T-helper 1 cell treated with Interleukin-12 subunit alpha and Interleukin-12 subunit beta and Interleukin-4 antibody, amounts not matched to agents 30 μg/mL and 1 μg/mL, for 36 hours (primary cell): ENCODE results near the gene CEACAM5.

Source experiments
- H3K27ac Mint-ChIP-seq: one replicate; pipeline ENCODE4 v1.8.0; 2021; ENCODE audit warnings: mild to moderate bottlenecking, mixed read lengths
- H3K27me3 Mint-ChIP-seq: one replicate; pipeline ENCODE4 v1.8.0; 2021; ENCODE audit warnings: low read depth, mixed read lengths
- H3K36me3 Mint-ChIP-seq: one replicate; pipeline ENCODE4 v1.8.0; 2021; ENCODE audit warnings: low read depth, mixed read lengths
- H3K4me1 Mint-ChIP-seq: one replicate; pipeline ENCODE4 v1.8.0; 2021; ENCODE audit warnings: low read depth, mixed read lengths
- H3K4me3 Mint-ChIP-seq: one replicate; pipeline ENCODE4 v1.8.0; 2021; ENCODE audit warnings: mild to moderate bottlenecking, moderate library complexity, mixed read lengths
- H3K9me3 Mint-ChIP-seq: one replicate; pipeline ENCODE4 v1.8.0; 2021; ENCODE audit warnings: mixed read lengths

Gene CEACAM5

DNA sequence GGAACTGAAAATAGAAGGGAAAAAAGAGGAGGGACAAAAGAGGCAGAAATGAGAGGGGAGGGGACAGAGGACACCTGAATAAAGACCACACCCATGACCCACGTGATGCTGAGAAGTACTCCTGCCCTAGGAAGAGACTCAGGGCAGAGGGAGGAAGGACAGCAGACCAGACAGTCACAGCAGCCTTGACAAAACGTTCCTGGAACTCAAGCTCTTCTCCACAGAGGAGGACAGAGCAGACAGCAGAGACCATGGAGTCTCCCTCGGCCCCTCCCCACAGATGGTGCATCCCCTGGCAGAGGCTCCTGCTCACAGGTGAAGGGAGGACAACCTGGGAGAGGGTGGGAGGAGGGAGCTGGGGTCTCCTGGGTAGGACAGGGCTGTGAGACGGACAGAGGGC, at the start of gene CEACAM5:
Gene CEACAM5, plus strand, starts transcription at position 146 of the 400 bp plus-strand sequence. Its CDS starts 106 bp downstream, at position 252.
- Mint-ChIP-seq H3K9me3 (no peaks in the 10 kb centered on the region), H3K27me3 (peaks cover 33% of the 10 kb centered on the region), H3K4me3 (no peak within 1 kb of the TSS), H3K36me3 (no peaks in the 10 kb centered on the region), H3K27ac (no peak within 1 kb of the TSS), H3K4me1 (peaks cover 3% of the 10 kb centered on the region)

- Mint-ChIP-seq H3K4me3 (no peak overlapping the region), H3K27ac (no peak overlapping the region), H3K9me3 (peaks cover 25% of the 10 kb centered on the region), H3K4me1 (no peaks in the 10 kb centered on the region), H3K27me3 (peaks cover 13% of the 10 kb centered on the region), H3K36me3 (no peaks in the 10 kb centered on the region)
Measured at GRCh38 chr19:41666075-41666474, 42.4 kb upstream of the CEACAM5 start.

DNA sequence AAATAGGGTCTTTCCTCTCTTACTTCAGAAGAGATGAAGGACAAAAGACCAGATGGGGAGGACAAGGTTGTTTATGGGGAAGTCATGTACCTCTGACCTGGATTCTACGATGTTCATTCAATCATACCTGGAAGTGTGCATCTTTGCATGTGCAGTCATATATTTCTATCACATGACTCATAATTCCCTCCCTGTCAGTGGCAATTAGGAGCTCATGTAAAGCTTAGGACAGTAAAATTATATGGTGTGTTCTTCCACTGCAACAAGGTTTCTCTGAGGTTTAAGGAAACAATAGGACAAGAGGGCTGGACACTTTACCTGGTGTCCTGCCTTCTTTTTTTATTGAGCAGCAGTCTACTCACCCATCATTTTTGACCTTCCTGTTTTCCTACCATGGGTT, 40.1 kb upstream of the CEACAM5 start:
- H3K9me3 Mint-ChIP-seq = peaks cover 25% of the 10 kb centered on the region

GRCh38 chr19:41670755-41671154, 37.7 kb upstream of the CEACAM5 start:
- peaks cover 25% of the 10 kb centered on the region for H3K27me3 Mint-ChIP-seq
- no peak overlapping the region for H3K4me3 Mint-ChIP-seq
- H3K36me3 Mint-ChIP-seq = no peaks in the 10 kb centered on the region
- no peaks in the 10 kb centered on the region for H3K4me1 Mint-ChIP-seq
- H3K9me3 Mint-ChIP-seq = peaks cover 10% of the 10 kb centered on the region
- H3K27ac Mint-ChIP-seq = no peak overlapping the region

More for the DNA sequence above, 40.1 kb upstream of the CEACAM5 start:
- H3K36me3 Mint-ChIP-seq = no peaks in the 10 kb centered on the region
- no peak overlapping the region for H3K27ac Mint-ChIP-seq
- H3K4me1 Mint-ChIP-seq = no peaks in the 10 kb centered on the region
- no peak overlapping the region for H3K4me3 Mint-ChIP-seq
- H3K27me3 Mint-ChIP-seq = peaks cover 17% of the 10 kb centered on the region

GRCh38 chr19:41671486-41671885, 36.9 kb upstream of the CEACAM5 start:
- Mint-ChIP-seq H3K9me3 (peaks cover 10% of the 10 kb centered on the region), H3K27me3 (peaks cover 28% of the 10 kb centered on the region), H3K4me1 (no peaks in the 10 kb centered on the region), H3K27ac (no peak overlapping the region), H3K36me3 (no peaks in the 10 kb centered on the region), H3K4me3 (no peak overlapping the region)

DNA sequence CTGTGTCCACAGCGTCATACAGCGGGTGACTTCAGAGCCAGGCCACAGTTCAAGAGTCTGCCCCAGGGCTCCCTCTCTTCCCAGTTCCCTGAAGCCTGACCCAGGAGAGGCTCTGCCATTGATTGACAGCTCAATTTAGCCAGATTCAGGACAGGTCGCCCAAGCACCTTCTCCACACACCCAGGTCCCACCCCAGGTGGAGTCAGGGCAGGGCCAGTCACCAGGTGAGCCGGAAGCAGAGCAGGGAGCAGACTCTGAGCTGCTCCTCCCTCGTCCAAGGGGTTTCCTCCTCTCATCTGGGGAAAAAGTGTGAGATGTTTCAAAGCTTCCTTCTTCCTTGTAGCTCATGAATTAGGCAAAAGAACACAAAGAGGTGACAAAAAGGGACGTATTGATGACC, 26.0 kb upstream of the CEACAM5 start:
- no peak overlapping the region for H3K4me3 Mint-ChIP-seq
- no peaks in the 10 kb centered on the region for H3K9me3 Mint-ChIP-seq
- peaks cover 37% of the 10 kb centered on the region for H3K27me3 Mint-ChIP-seq
- no peak overlapping the region for H3K27ac Mint-ChIP-seq
- no peaks in the 10 kb centered on the region for H3K4me1 Mint-ChIP-seq
- no peaks in the 10 kb centered on the region for H3K36me3 Mint-ChIP-seq

DNA sequence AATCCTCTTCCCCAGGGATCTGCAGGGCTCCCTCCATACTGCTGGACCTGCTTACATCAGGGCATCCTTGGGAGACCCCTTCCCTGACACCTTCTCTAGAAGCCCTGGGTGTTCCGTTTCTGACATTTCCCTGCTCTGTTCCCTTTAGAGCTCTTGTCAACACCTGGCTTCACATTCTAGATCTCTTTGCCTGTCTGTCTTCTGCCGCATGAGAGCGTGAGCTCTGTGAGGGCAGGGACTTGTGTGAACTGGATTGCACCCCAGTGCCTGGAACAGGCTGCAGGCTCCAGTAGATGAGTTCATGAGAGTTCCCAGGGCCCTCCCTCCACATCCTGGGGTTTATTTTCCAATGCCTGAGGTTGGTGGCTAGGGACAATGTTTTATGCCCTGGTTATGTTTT, 21.0 kb upstream of the CEACAM5 start:
- Mint-ChIP-seq H3K4me3 (no peak overlapping the region), H3K27me3 (peaks cover 28% of the 10 kb centered on the region), H3K4me1 (no peaks in the 10 kb centered on the region), H3K9me3 (peaks cover under 1% of the 10 kb centered on the region), H3K36me3 (no peaks in the 10 kb centered on the region), H3K27ac (no peak overlapping the region)

GRCh38 chr19:41688098-41688497, 20.3 kb upstream of the CEACAM5 start, which contains the start of gene CEACAM7:
CEACAM7 (minus strand) TSS chr19:41688270; CDS start chr19:41688165, 105 bp downstream.
- H3K4me3 Mint-ChIP-seq = no peak within 1 kb of the TSS
- H3K4me1 Mint-ChIP-seq = no peaks in the 10 kb centered on the region
- H3K9me3 Mint-ChIP-seq = peaks cover 7% of the 10 kb centered on the region
- no peak within 1 kb of the TSS for H3K27ac Mint-ChIP-seq
- no peaks in the 10 kb centered on the region for H3K36me3 Mint-ChIP-seq
- H3K27me3 Mint-ChIP-seq = peaks cover 35% of the 10 kb centered on the region

DNA sequence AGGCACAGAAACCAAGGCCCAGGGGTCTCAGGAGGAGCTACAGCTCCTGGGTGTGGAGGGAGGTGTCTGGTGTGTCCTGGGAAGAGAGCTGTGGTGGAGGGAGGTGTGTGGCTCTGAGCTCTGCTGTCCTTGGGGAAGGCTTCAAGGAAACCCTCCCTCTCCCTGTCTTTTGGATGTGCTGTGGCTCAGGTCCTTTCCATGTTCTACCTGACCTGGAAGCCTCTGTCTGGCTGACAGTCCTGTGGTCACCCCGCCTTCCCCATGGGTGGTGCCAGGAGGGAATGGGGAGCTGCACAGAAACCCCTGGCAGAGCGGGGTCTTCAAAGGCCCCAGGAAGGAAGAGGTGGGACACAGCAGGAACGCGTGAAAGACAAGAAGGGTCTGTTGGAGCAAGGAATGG, 19.7 kb upstream of the CEACAM5 start:
- Mint-ChIP-seq H3K27ac (no peak overlapping the region), H3K4me3 (no peak overlapping the region), H3K27me3 (peaks cover 37% of the 10 kb centered on the region), H3K36me3 (no peaks in the 10 kb centered on the region), H3K4me1 (no peaks in the 10 kb centered on the region), H3K9me3 (peaks cover 7% of the 10 kb centered on the region)

- Mint-ChIP-seq H3K27ac (no peak overlapping the region), H3K27me3 (peaks cover 30% of the 10 kb centered on the region), H3K36me3 (no peaks in the 10 kb centered on the region), H3K4me1 (no peaks in the 10 kb centered on the region), H3K9me3 (peaks cover 7% of the 10 kb centered on the region), H3K4me3 (no peak overlapping the region)
Measured at GRCh38 chr19:41689993-41690800, 18.2 kb upstream of the CEACAM5 start.

GRCh38 chr19:41690801-41691065, 17.7 kb upstream of the CEACAM5 start:
- H3K4me1 Mint-ChIP-seq = no peaks in the 10 kb centered on the region
- H3K27me3 Mint-ChIP-seq = peaks cover 30% of the 10 kb centered on the region
- no peak overlapping the region for H3K4me3 Mint-ChIP-seq
- no peak overlapping the region for H3K27ac Mint-ChIP-seq
- H3K36me3 Mint-ChIP-seq = no peaks in the 10 kb centered on the region
- H3K9me3 Mint-ChIP-seq = peaks cover 7% of the 10 kb centered on the region

- peaks cover 25% of the 10 kb centered on the region for H3K27me3 Mint-ChIP-seq
- H3K4me3 Mint-ChIP-seq = no peak overlapping the region
- H3K36me3 Mint-ChIP-seq = no peaks in the 10 kb centered on the region
- H3K27ac Mint-ChIP-seq = no peak overlapping the region
- no peaks in the 10 kb centered on the region for H3K4me1 Mint-ChIP-seq
- peaks cover 7% of the 10 kb centered on the region for H3K9me3 Mint-ChIP-seq
Measured at GRCh38 chr19:41691268-41691970, 17.0 kb upstream of the CEACAM5 start.

- no peak overlapping the region for H3K4me3 Mint-ChIP-seq
- H3K27me3 Mint-ChIP-seq = peaks cover 25% of the 10 kb centered on the region
- H3K4me1 Mint-ChIP-seq = no peaks in the 10 kb centered on the region
- no peak overlapping the region for H3K27ac Mint-ChIP-seq
- peaks cover 7% of the 10 kb centered on the region for H3K9me3 Mint-ChIP-seq
- H3K36me3 Mint-ChIP-seq = no peaks in the 10 kb centered on the region
Measured at GRCh38 chr19:41694196-41694595, 14.2 kb upstream of the CEACAM5 start.

DNA sequence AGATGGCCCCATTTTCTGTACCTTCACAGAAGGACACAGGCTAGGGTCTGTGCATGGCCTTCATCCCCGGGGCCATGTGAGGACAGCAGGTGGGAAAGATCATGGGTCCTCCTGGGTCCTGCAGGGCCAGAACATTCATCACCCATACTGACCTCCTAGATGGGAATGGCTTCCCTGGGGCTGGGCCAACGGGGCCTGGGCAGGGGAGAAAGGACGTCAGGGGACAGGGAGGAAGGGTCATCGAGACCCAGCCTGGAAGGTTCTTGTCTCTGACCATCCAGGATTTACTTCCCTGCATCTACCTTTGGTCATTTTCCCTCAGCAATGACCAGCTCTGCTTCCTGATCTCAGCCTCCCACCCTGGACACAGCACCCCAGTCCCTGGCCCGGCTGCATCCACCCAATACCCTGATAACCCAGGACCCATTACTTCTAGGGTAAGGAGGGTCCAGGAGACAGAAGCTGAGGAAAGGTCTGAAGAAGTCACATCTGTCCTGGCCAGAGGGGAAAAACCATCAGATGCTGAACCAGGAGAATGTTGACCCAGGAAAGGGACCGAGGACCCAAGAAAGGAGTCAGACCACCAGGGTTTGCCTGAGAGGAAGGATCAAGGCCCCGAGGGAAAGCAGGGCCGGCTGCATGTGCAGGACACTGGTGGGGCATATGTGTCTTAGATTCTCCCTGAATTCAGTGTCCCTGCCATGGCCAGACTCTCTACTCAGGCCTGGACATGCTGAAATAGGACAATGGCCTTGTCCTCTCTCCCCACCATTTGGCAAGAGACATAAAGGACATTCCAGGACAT, 13.4 kb upstream of the CEACAM5 start:
- Mint-ChIP-seq H3K36me3 (no peaks in the 10 kb centered on the region), H3K4me1 (no peaks in the 10 kb centered on the region), H3K27me3 (peaks cover 20% of the 10 kb centered on the region), H3K9me3 (peaks cover 7% of the 10 kb centered on the region), H3K27ac (no peak overlapping the region), H3K4me3 (no peak overlapping the region)
